CD4-positive, alpha-beta T cell treated with Interleukin-21 for 1 hour (primary cell): ENCODE data around the gene ADGRV1.

Experiments
- DNase-seq: peaks from one replicate; pipeline ENCODE4 v3.0.0-alpha.2; 2020

Gene ADGRV1

GRCh38 chr5:91123291-91123690, 564.7 kb downstream of the ADGRV1 start:
- no peak for DNase-seq

GRCh38 chr5:91123901-91124300, 565.3 kb downstream of the ADGRV1 start:
- DNase-seq, result no peak

- DNase-seq, result no peak
Measured at GRCh38 chr5:91125916-91126315, 567.3 kb downstream of the ADGRV1 start.

- no peak for DNase-seq
Measured at GRCh38 chr5:91126448-91126847, 567.9 kb downstream of the ADGRV1 start.

- no peak for DNase-seq
Measured at GRCh38 chr5:91126888-91127287, 568.3 kb downstream of the ADGRV1 start.

- DNase-seq, result no peak
Measured at GRCh38 chr5:91127456-91128081, 569.0 kb downstream of the ADGRV1 start.

GRCh38 chr5:91128604-91129003, 570.0 kb downstream of the ADGRV1 start:
- no peak for DNase-seq

GRCh38 chr5:91129748-91130147, 571.2 kb downstream of the ADGRV1 start:
- no peak for DNase-seq

- no peak for DNase-seq
Measured at GRCh38 chr5:91130759-91131158, 572.2 kb downstream of the ADGRV1 start.

- DNase-seq, result no peak
Measured at GRCh38 chr5:91132550-91132949, 574.0 kb downstream of the ADGRV1 start.

- no peak for DNase-seq
Measured at GRCh38 chr5:91133183-91133582, 574.6 kb downstream of the ADGRV1 start.

- DNase-seq, result no peak
Measured at GRCh38 chr5:91135475-91136248, 577.1 kb downstream of the ADGRV1 start.

GRCh38 chr5:91136271-91136670, 577.7 kb downstream of the ADGRV1 start:
- no peak for DNase-seq

- DNase-seq, result no peak
Measured at GRCh38 chr5:91137647-91138046, 579.0 kb downstream of the ADGRV1 start.

GRCh38 chr5:91139572-91140200, 581.1 kb downstream of the ADGRV1 start:
- DNase-seq, result no peak

- DNase-seq, result no peak
Measured at GRCh38 chr5:91140657-91141056, 582.1 kb downstream of the ADGRV1 start.

GRCh38 chr5:91141642-91142041, 583.0 kb downstream of the ADGRV1 start:
- DNase-seq, result no peak

- no peak for DNase-seq
Measured at GRCh38 chr5:91142386-91142785, 583.8 kb downstream of the ADGRV1 start.

GRCh38 chr5:91142819-91143218, 584.2 kb downstream of the ADGRV1 start:
- no peak for DNase-seq

GRCh38 chr5:91143840-91144239, 585.2 kb downstream of the ADGRV1 start:
- no peak for DNase-seq

GRCh38 chr5:91144491-91145332, 586.1 kb downstream of the ADGRV1 start:
- DNase-seq, result no peak

- DNase-seq, result no peak
Measured at GRCh38 chr5:91145333-91145620, 586.7 kb downstream of the ADGRV1 start.

GRCh38 chr5:91146230-91146629, 587.6 kb downstream of the ADGRV1 start:
- no peak for DNase-seq
